ENCODE results near the gene BCL2A1. TPM values are rescaled to one million over a fixed set of nuclear protein-coding genes. Genes with fewer than 3 reads are reported as not detected.

BCL2A1 gene
- total RNA-seq, 1 experiment from 2014 or later = 0.44 TPM

- CTCF ChIA-PET = no interaction called here
- Histone ChIP-seq H4K20me1 (ENCODE audit: insufficient read depth) (no peaks in the 10 kb centered on the region; the same call in 1 of the 2 replicates), H3K36me3 (ENCODE audit: control insufficient read depth in 1 of 2, insufficient read depth in 2 of 2, low read length in 2 of 2) (no peaks in the 10 kb centered on the region), H3K9me2 (ENCODE audit: insufficient read depth) (no peaks in the 10 kb centered on the region), H3K4me3 (replicated peaks in 1 of 2; ENCODE audit: low read depth in 1 of 2, low read length in 2 of 2) (no peak overlapping the region), H2AFZ (ENCODE audit: low read depth, low read length, poor library complexity, severe bottlenecking) (no peak overlapping the region), H3K4me2 (ENCODE audit: low read length) (no peak overlapping the region), H3K4me1 (ENCODE audit: control insufficient read depth in 1 of 2, insufficient read depth in 2 of 2, low read length in 2 of 2) (no peaks in the 10 kb centered on the region), H3K79me2 (ENCODE audit: insufficient read depth, low read length) (no peaks in the 10 kb centered on the region), H3K9ac (ENCODE audit: low read length) (no peak overlapping the region), H3K27me3 (ENCODE audit: insufficient read depth, low read length) (no peaks in the 10 kb centered on the region), H3K27ac (ENCODE audit: low read depth, low read length) (no peak overlapping the region), H3K9me3 (ENCODE audit: control insufficient read depth in 1 of 2, insufficient read depth in 1 of 2, low read depth in 1 of 2, low read length in 2 of 2) (no peaks in the 10 kb centered on the region)
- ATAC-seq (no peak), DNase-seq (ENCODE audit: low read depth, low spot score) (no peak)
- TF ChIP-seq MAX (IDR thresholded peaks at IDR 0.05) (no peak), JUND (IDR thresholded peaks at IDR 0.05) (no peak)
- RAD21 ChIA-PET (ENCODE audit: low non-redundant PET in 1 of 2, low total read pairs in 2 of 2, uncharacterized antibody in 2 of 2, unreplicated experiment in 2 of 2) = no interaction called here
- POLR2A ChIA-PET = interaction anchor here (1.1 kb wide), 1 partner anchor 39 kb away, joined by 3 read pairs; no protein-coding TSS in a partner anchor
- intact Hi-C loops (cut with micrococcal nuclease) = no loop called here
- no TSS peak for BruUV-seq (replicated peaks)
Observed at GRCh38 chr15:79962178-79962577, 8.8 kb downstream of the BCL2A1 start.

GRCh38 chr15:79960502-79961212 lies 10.3 kb downstream of the BCL2A1 start:
- RAD21 ChIA-PET (ENCODE audit: low non-redundant PET in 1 of 2, low total read pairs in 2 of 2, uncharacterized antibody in 2 of 2, unreplicated experiment in 2 of 2) = no interaction called here
- Histone ChIP-seq H3K4me1 (ENCODE audit: control insufficient read depth in 1 of 2, insufficient read depth in 2 of 2, low read length in 2 of 2) (no peaks in the 10 kb centered on the region), H3K4me3 (replicated peaks in 1 of 2; ENCODE audit: low read depth in 1 of 2, low read length in 2 of 2) (no peak overlapping the region), H4K20me1 (ENCODE audit: insufficient read depth) (no peaks in the 10 kb centered on the region; the same call in 1 of the 2 replicates), H3K27me3 (ENCODE audit: insufficient read depth, low read length) (no peaks in the 10 kb centered on the region), H3K9me3 (ENCODE audit: control insufficient read depth in 1 of 2, insufficient read depth in 1 of 2, low read depth in 1 of 2, low read length in 2 of 2) (no peaks in the 10 kb centered on the region), H3K9ac (ENCODE audit: low read length) (no peak overlapping the region), H3K4me2 (ENCODE audit: low read length) (no peak overlapping the region), H3K79me2 (ENCODE audit: insufficient read depth, low read length) (no peaks in the 10 kb centered on the region), H3K9me2 (ENCODE audit: insufficient read depth) (no peaks in the 10 kb centered on the region), H3K36me3 (ENCODE audit: control insufficient read depth in 1 of 2, insufficient read depth in 2 of 2, low read length in 2 of 2) (no peaks in the 10 kb centered on the region), H3K27ac (ENCODE audit: low read depth, low read length) (no peak overlapping the region), H2AFZ (ENCODE audit: low read depth, low read length, poor library complexity, severe bottlenecking) (no peak overlapping the region)
- CTCF ChIA-PET = no interaction called here
- TF ChIP-seq POLR2A (IDR thresholded peaks at IDR 0.05; ENCODE audit: borderline replicate concordance, extremely low read depth, insufficient read depth, insufficient read length) (no peak), FOSL1 (IDR thresholded peaks at IDR 0.05; ENCODE audit: low read depth) (no peak), SRF (IDR thresholded peaks at IDR 0.05; ENCODE audit: low read depth) (no peak), SIN3A (IDR thresholded peaks at IDR 0.05; ENCODE audit: low read depth) (no peak), ZNF274 (IDR thresholded peaks at IDR 0.05; ENCODE audit: low read depth, low read length) (no peak), YY1 (IDR thresholded peaks at IDR 0.05; ENCODE audit: extremely low read depth, insufficient replicate concordance, low read depth, low read length) (no peak), CBX3 (IDR thresholded peaks at IDR 0.05; ENCODE audit: low read depth) (no peak)
- BruUV-seq (replicated peaks) = no TSS peak
- ATAC-seq = no peak
- intact Hi-C loops (cut with micrococcal nuclease) = no loop called here
- POLR2A ChIA-PET = no interaction called here
- no peak for DNase-seq (ENCODE audit: low read depth, low spot score)
